Large intestine (tissue), 3 donors: Measurements from ENCODE around the gene FZD2. TPM values are rescaled to one million over a fixed set of nuclear protein-coding genes. Genes with fewer than 3 reads are reported as not detected.
A peak's percentile ranks its signal among the peaks of the same experiment; 100 is the strongest.

ENCODE experiments used
- DNase-seq, 2 donors: peaks; one replicate each; pipeline versions ENCODE4 v3.0.0 to v3.0.0-alpha.2; 2013
- H3K27ac ChIP-seq: one replicate; pipeline ENCODE4 v1.5.1; 2013; ENCODE audit warnings: low read length
- H3K27me3 ChIP-seq: 2 replicates; pipeline ENCODE4 v1.6.1; 2013; ENCODE audit warnings: low read length; ENCODE audit not compliant: control insufficient read depth, insufficient read depth
- H3K36me3 ChIP-seq: 2 replicates; pipeline ENCODE4 v1.6.1; 2013; ENCODE audit warnings: low read length; ENCODE audit not compliant: control insufficient read depth, insufficient read depth
- H3K4me1 ChIP-seq: one replicate; pipeline ENCODE4 v1.6.1; 2013; ENCODE audit warnings: low read length; ENCODE audit not compliant: control insufficient read depth, insufficient read depth
- H3K4me3 ChIP-seq: one replicate; pipeline ENCODE4 v1.5.1; 2013; ENCODE audit warnings: low read length
- H3K9me3 ChIP-seq: one replicate; pipeline ENCODE4 v1.6.1; 2013; ENCODE audit warnings: mild to moderate bottlenecking, low read depth, low read length, moderate library complexity; ENCODE audit not compliant: control insufficient read depth
- WGBS: methylation state at CpG from one replicate; pipeline ENCODE4 v1.1.5; 2013; ENCODE audit warnings: low lambda C conversion rate; ENCODE audit not compliant: insufficient coverage; 5-methylcytosine and 5-hydroxymethylcytosine counted together
- polyA plus RNA-seq: library from polyadenylated mRNA; unstranded; fragments of 120-200 nt; gene quantifications from one replicate; pipeline ENCODE4 v1.2.1, GENCODE V29; 2013

The FZD2 gene
- polyA plus RNA-seq, 1 donor, result 4.4 TPM

- Histone ChIP-seq H3K9me3 (no peaks in the 10 kb centered on the region), H3K27ac (no peak overlapping the region), H3K36me3 (no peaks in the 10 kb centered on the region), H3K27me3 (no peaks in the 10 kb centered on the region), H3K4me3 (no peak overlapping the region), H3K4me1 (peaks cover 29% of the 10 kb centered on the region)
- no peak for DNase-seq
- WGBS, result no CpG with 5 or more reads among the region's 4 CpGs
Measured at GRCh38 chr17:44546671-44547606, 10.3 kb upstream of the FZD2 start.

- no peak overlapping the region for H3K4me3 ChIP-seq
- no peaks in the 10 kb centered on the region for H3K36me3 ChIP-seq
- peaks cover 28% of the 10 kb centered on the region for H3K4me1 ChIP-seq
- DNase-seq, result no peak
- H3K27me3 ChIP-seq, result no peaks in the 10 kb centered on the region
- peak overlapping the region; percentile 15 for H3K27ac ChIP-seq
- WGBS, result no CpG with 5 or more reads among the region's 4 CpGs
- H3K9me3 ChIP-seq, result no peaks in the 10 kb centered on the region
Measured at GRCh38 chr17:44547625-44548267, 9.5 kb upstream of the FZD2 start.

GRCh38 chr17:44548376-44549230, 8.7 kb upstream of the FZD2 start:
- Histone ChIP-seq H3K27ac (peak overlapping the region; percentile 15), H3K4me3 (no peak overlapping the region), H3K27me3 (no peaks in the 10 kb centered on the region), H3K4me1 (peaks cover 20% of the 10 kb centered on the region), H3K36me3 (no peaks in the 10 kb centered on the region), H3K9me3 (no peaks in the 10 kb centered on the region)
- 80% methylated on average over 1 of the region's 3 CpGs for whole genome bisulfite sequencing
- no peak for DNase-seq

- H3K4me3 ChIP-seq, result no peak overlapping the region
- DNase-seq, result no peak
- H3K36me3 ChIP-seq, result no peaks in the 10 kb centered on the region
- H3K27me3 ChIP-seq, result no peaks in the 10 kb centered on the region
- H3K4me1 ChIP-seq, result peaks cover 20% of the 10 kb centered on the region
- no peaks in the 10 kb centered on the region for H3K9me3 ChIP-seq
- no peak overlapping the region for H3K27ac ChIP-seq
- no CpG with 5 or more reads among the region's 6 CpGs for WGBS
Measured at GRCh38 chr17:44549686-44550085, 7.6 kb upstream of the FZD2 start.

- Histone ChIP-seq H3K27me3 (peaks cover 23% of the 10 kb centered on the region), H3K36me3 (no peaks in the 10 kb centered on the region), H3K27ac (no peak overlapping the region), H3K9me3 (no peaks in the 10 kb centered on the region), H3K4me3 (no peak overlapping the region), H3K4me1 (peaks cover 26% of the 10 kb centered on the region)
- WGBS, result 20% methylated on average over 2 of the region's 9 CpGs
- peak; percentile 67 to 83 for DNase-seq
Measured at GRCh38 chr17:44552361-44552760, 4.9 kb upstream of the FZD2 start.

GRCh38 chr17:44555099-44555498, 2.2 kb upstream of the FZD2 start:
- H3K27ac ChIP-seq, result no peak overlapping the region
- WGBS, result no CpG with 5 or more reads among the region's 5 CpGs

GRCh38 chr17:44556166-44556831, 985 bp upstream of the FZD2 start:
- H3K4me1 ChIP-seq, result peaks cover 12% of the 10 kb centered on the region
- peaks cover 12% of the 10 kb centered on the region for H3K9me3 ChIP-seq
- 0% methylated on average over 1 of the region's 28 CpGs for WGBS
- peak overlapping the region; percentile 88 for H3K27ac ChIP-seq
- DNase-seq, result no peak
- peaks cover 51% of the 10 kb centered on the region for H3K27me3 ChIP-seq
- H3K36me3 ChIP-seq, result no peaks in the 10 kb centered on the region
- H3K4me3 ChIP-seq, result peak overlapping the region; percentile 68

More at GRCh38 chr17:44555099-44555498, 2.2 kb upstream of the FZD2 start:
- H3K27me3 ChIP-seq, result peaks cover 47% of the 10 kb centered on the region
- H3K4me3 ChIP-seq, result no peak overlapping the region
- peaks cover 12% of the 10 kb centered on the region for H3K9me3 ChIP-seq
- peaks cover 12% of the 10 kb centered on the region for H3K4me1 ChIP-seq
- no peaks in the 10 kb centered on the region for H3K36me3 ChIP-seq
- DNase-seq, result no peak

GRCh38 chr17:44557651-44558285, 484 bp downstream of the FZD2 start:
- Histone ChIP-seq H3K27me3 (peaks cover 65% of the 10 kb centered on the region), H3K9me3 (peaks cover 12% of the 10 kb centered on the region), H3K27ac (no peak overlapping the region), H3K4me1 (peaks cover 7% of the 10 kb centered on the region), H3K4me3 (peak overlapping the region; percentile 47), H3K36me3 (no peaks in the 10 kb centered on the region)
- WGBS, result no CpG with 5 or more reads among the region's 69 CpGs
- DNase-seq, result peak in 1 of 2 donors; percentile 43

GRCh38 chr17:44558334-44558709, 1.0 kb downstream of the FZD2 start:
- H3K9me3 ChIP-seq, result peaks cover 12% of the 10 kb centered on the region
- H3K4me3 ChIP-seq, result peak overlapping the region; percentile 47
- no peak for DNase-seq
- H3K27ac ChIP-seq, result no peak overlapping the region
- WGBS, result no CpG with 5 or more reads among the region's 31 CpGs
- peaks cover 7% of the 10 kb centered on the region for H3K4me1 ChIP-seq
- H3K36me3 ChIP-seq, result no peaks in the 10 kb centered on the region
- peaks cover 67% of the 10 kb centered on the region for H3K27me3 ChIP-seq
